Astrocyte of the spinal cord (primary cell): ENCODE results near the gene PDZD2.

Source experiments
- DNase-seq: peaks from one replicate; pipeline ENCODE4 v3.0.0; 2011; ENCODE audit warnings: low read depth, low spot score
- H3K4me3 ChIP-seq: 2 replicates; pipeline ENCODE4 v1.5.1; 2011; ENCODE audit warnings: low read depth, mild to moderate bottlenecking, low read length, moderate library complexity
- in situ Hi-C: cut with HindIII; loops from 2 replicates; pipeline ENCODE4 v1.10.0; 2017; ENCODE audit warnings: low sequenced_read_pairs
- TF ChIP-seq, protein P1 (sequence below): IDR thresholded peaks from 2 replicates; pipeline ENCODE4 v1.5.1; 2012; ENCODE audit warnings: low read depth, mild to moderate bottlenecking, low read length, inconsistent platforms

PDZD2 gene

GRCh38 chr5:31847354-31847753 is 208.4 kb downstream of the PDZD2 start:
- in situ Hi-C loops, result no loop called here

GRCh38 chr5:31850981-31851689 is 212.2 kb downstream of the PDZD2 start:
- TF ChIP-seq, protein P1, sequence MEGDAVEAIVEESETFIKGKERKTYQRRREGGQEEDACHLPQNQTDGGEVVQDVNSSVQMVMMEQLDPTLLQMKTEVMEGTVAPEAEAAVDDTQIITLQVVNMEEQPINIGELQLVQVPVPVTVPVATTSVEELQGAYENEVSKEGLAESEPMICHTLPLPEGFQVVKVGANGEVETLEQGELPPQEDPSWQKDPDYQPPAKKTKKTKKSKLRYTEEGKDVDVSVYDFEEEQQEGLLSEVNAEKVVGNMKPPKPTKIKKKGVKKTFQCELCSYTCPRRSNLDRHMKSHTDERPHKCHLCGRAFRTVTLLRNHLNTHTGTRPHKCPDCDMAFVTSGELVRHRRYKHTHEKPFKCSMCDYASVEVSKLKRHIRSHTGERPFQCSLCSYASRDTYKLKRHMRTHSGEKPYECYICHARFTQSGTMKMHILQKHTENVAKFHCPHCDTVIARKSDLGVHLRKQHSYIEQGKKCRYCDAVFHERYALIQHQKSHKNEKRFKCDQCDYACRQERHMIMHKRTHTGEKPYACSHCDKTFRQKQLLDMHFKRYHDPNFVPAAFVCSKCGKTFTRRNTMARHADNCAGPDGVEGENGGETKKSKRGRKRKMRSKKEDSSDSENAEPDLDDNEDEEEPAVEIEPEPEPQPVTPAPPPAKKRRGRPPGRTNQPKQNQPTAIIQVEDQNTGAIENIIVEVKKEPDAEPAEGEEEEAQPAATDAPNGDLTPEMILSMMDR, result no peak
- no peak for DNase-seq
- in situ Hi-C loops, result no loop called here

More at GRCh38 chr5:31847354-31847753, 208.4 kb downstream of the PDZD2 start:
- TF ChIP-seq, protein P1, result no peak
- no peak overlapping the region for H3K4me3 ChIP-seq
- no peak for DNase-seq

DNA sequence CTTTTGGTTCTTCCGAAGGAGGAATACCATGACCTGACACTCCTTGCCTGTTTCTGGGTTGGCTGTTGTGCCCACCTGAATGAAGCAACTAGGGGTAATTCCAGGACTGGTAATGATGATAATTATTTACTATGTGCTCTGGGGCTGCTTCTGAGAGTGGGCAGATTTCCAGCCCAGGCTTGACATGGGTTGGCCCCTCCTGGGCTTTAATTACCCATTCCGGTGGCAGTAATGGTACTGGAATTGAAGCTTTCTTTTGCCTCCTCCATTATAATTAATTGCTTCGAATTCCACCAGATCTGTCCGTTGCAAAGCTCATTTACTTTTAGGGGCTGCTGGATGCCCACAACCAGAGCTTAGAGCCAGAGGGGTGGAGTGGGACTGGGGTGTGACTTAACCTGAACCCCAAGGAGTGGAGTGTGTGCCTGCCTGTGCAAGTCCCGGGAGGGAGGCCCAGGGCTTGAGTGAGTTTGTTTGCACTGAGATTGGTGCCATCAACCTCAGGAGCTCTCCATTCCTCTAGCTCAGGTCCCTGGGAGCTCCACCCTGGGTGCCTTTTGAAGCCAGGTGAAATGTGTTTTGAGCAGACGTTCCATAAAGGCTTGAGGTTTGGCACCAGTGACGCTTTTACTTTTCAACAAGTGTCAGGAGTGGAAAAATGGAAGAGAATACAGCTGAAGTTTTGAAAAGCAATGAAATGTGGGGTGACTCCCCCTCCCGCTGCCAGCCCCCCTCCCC is 214.6 kb downstream of the PDZD2 start:
- no peak for DNase-seq
- H3K4me3 ChIP-seq, result no peak overlapping the region
- in situ Hi-C loops, result no loop called here
- TF ChIP-seq, protein P1, result no peak

More at GRCh38 chr5:31850981-31851689, 212.2 kb downstream of the PDZD2 start:
- no peak overlapping the region for H3K4me3 ChIP-seq

GRCh38 chr5:31854181-31855133 is 215.5 kb downstream of the PDZD2 start:
- peak overlapping the region; percentile 66 for H3K4me3 ChIP-seq
- DNase-seq, result peak; percentile 86
- in situ Hi-C loops, result no loop called here

DNA sequence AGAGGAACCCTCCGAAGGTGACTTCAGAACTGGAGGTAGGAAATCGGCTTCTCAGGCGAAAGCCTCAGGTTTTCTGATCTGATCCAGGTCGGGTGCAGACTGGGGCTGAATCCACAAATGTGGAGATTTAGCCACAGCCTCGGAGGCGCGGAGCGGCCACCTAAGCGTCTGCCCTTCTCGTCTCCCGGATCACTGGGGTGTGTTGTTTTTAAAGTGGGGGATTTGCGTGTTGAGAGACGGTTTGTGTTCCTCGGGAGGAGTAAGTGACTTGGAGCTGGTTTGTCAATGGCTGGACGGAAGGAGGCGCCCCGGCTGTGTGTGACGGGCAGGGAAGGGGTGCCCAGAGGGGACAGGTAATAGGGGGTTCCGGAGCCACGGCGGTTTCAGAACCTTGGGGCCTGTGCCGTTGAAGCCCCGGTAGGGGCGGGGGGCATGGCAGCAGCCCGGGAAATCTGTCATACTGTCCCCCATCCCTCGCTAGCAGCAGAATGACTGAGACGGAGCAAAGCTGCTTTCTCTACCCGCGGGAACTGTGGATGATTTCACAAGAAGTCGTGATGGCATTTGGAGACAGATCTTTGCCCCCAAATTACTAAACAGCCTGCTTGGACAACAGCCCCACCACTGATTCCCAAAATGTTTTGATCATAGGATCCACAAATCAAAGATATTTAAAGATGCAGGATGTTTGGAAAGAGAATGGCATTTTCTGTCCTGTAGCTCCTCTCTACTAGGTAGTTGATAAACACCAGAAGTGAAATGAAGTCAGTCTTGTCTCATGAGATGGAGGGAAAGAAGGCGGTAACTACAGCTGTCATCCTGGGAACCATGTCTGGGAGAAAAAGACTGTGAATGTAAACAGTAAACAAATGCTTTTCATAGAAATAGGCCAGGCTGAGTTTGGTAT is 216.5 kb downstream of the PDZD2 start:
- peak overlapping the region; percentile 66 for H3K4me3 ChIP-seq
- TF ChIP-seq, protein P1, result peak; percentile 59
- in situ Hi-C loops, result no loop called here
- peak; percentile 37 for DNase-seq

More at GRCh38 chr5:31854181-31855133, 215.5 kb downstream of the PDZD2 start:
- TF ChIP-seq, protein P1, result no peak
